GM21528 (cell line): Measurements from ENCODE around the gene NEUROD2.

Experiments
- ATAC-seq: cut with Tn5 transposase; IDR thresholded peaks from one replicate; pipeline ENCODE4 v1.9.1; 2021; ENCODE audit warnings: mild to moderate bottlenecking, moderate library complexity; ENCODE audit not compliant: unreplicated experiment, low FRiP score

NEUROD2 gene

DNA sequence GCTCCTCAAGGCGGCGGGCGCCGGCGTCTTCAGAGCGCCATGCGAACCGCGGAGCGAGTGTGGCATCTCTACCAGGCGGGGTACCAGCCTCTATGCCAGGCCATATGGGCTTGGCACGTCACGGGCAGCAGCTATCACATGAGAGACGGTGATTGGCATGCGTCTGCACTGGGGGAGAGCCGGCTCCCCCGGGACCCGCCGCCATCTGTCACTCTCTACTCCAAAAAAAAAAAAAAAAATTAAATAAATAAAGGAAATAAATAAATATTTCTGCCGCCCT lies at the start of gene NEUROD2:
Gene NEUROD2 (minus strand): TSS at position 70 of the 280 bp plus-strand sequence. CDS start 1,321 bp downstream, outside the sequence.
- ATAC-seq = no peak

DNA sequence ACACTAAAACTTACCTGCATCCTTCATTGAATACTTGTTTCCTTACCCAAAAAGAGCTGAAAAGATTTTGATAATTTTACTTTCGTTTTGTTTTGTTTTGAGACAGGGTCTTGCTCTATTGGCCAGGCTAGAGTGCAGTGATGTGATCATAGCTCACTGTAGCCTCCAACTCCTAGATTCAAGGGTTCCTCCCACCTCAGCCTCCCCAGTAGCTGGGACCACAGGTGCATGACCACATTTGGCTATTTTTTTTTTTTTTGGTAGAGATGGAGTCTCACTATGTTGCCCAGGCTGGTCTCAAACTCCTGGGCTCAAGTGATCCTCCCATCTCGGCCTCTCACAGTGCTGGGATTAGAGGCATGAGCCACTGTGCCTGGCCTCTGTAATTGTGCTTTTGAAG lies 47.4 kb upstream of the NEUROD2 start:
- ATAC-seq = no peak

DNA sequence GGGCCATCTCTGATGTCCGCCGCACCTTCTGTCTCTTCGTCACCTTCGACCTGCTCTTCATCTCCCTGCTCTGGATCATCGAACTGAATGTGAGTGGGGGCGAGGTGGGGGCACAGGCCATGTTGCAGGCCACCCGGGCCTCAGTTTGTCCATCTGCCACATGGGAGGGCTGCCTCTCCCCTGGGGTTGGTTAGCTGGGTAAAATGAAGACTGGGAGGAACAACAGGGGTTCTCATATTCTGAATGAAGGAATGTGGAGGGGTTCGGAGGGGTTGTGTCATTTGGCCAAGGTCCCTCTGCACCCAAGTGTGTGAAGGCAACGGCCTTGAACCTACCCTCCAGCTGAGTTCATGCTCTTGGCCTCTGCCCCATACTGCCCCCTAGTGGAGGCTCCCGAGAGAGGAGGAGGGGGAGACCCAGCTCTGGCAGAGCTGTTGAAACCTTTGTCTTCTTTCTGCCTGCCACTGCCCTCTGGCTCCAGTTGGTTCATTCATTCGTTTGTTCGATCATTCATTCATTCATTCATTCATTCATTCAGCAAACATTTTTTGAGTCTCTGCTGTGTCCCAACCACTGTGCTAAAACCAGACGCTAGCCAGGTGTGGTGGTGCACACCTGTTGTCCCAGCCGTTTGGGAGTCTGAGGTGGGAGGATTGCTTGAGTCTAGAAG lies 46.1 kb upstream of the NEUROD2 start:
- ATAC-seq = no peak

- no peak for ATAC-seq
Measured at GRCh38 chr17:39653316-39653661, 45.6 kb upstream of the NEUROD2 start.

DNA sequence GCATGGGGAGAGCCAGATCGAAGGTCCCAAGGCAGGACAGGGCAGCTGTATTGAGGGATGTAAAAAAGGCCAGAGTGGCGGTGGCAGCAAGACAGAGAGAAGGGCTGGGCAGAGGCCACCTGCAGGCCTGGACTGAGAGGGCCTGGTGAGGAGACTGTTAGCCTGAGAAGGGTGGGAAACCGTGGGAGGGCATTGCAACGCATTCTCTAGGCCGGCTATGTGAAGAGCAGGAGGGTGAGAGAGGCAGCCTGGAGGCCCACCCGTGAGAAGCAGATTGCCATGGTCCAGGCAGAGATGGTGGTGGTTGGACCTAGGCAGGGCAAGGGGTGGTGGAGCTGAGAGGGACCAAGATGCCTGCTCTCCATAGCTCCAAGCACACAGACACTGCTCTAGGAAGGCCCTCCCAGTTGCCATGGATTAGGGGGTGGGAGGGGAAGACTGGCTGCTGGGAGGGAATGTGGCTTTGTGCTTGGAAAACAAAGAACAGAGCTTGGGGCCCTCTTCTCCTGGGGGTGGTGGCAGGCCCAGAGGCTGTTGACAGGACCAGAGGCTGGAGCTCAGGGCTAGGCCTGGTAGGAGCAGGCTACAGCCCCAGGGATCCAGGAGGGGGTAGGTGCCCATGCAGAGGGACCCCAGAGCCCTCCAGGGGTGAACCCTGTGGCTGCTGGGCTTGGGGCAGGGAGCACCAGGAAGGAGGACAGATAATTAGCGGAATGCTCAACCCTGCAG lies 45.0 kb upstream of the NEUROD2 start:
- no peak for ATAC-seq

DNA sequence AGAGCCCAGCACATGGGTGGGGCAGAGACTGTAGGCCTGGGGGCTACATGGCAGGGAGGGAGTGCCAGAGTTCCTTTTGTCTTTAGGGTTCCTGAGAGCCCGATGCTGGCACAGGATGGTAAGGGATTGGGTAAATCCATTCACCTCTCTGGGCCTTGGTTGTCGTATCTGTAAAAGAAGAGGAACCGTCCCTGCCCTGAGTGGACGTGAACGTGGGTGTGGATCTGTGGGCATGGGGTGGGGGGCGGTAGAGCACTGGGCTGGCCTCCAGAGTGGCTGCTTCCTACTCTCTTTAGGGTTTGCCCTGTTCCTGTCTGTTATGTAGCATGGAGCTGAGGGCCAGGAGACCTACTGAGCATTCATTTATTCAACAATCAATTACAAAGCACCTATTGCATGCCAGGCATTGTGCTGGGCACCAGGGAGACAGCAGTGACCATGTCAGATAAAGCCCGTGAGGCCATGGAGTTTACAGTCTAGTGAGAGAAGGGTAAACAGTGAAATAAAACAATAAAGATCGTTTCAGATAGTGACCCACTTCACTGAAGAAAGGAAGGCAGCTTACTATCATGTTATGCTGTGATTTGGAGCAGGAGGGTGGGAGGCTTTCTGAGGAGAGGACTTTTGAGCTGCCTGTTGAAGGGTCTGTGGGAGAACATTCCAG lies 44.3 kb upstream of the NEUROD2 start:
- no peak for ATAC-seq

- no peak for ATAC-seq
Measured at GRCh38 chr17:39650121-39650579, 42.4 kb upstream of the NEUROD2 start.

GRCh38 chr17:39648616-39649366 lies 41.1 kb upstream of the NEUROD2 start:
- ATAC-seq = no peak

DNA sequence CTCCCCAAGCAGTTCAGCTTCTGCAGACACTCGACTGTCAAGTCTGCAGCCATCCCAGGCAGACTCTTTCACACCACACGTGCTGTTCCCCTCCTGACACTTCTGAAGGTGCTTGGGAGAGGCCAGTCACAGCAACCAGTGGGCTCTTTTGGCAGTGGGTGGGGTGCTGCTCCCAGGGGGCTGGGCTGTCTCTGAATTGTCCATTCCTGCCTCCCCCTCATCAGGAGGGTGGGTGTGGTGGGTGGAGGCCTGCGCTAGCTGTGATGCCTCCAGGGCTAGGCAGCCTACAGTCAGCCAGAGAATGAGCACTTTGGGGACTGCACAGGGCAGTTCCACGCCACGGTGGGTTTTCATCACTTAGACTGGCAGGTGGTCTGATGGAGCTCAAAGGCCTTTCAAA lies 39.5 kb upstream of the NEUROD2 start:
- no peak for ATAC-seq

- no peak for ATAC-seq
Measured at GRCh38 chr17:39643271-39643670, 35.6 kb upstream of the NEUROD2 start.

DNA sequence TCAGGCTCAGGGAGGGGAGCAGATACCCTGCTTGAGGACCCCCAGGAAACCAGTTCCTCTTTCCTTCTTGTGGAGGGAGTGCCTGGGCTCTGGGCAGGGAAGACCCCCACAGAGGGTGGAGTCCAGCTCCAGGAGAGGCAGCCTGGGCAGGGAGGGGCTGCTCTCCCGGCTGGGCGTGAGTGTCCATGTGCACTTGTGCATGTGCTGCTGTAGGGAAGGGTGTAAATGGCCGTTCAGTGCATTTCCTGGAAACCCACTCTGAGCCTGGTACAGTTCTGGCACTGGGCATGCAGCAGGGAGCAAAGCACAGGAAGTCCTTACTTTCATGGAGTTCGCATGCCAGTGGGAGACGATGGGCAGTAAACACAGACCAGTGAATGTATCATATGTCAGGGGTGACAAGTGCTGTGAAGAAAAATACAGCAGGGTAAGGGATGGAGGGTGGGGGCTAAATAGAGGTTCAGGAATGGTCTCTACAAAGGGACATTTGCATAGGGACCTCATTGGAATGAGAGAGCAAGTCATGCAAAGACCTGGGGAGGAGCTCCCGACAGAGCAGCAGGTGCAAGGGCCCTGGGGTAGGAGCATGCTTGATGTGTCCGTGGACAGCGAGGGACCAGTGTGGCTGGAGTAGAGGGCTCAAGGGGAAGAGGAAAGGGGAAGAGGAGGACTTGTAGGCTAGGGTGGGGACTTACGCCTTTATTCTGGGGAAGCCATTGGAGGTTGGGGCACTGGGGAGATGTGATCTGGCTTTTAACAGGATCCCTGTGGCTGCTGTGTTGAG lies 34.8 kb upstream of the NEUROD2 start:
- no peak for ATAC-seq

GRCh38 chr17:39641883-39642282 lies 34.2 kb upstream of the NEUROD2 start:
- no peak for ATAC-seq

DNA sequence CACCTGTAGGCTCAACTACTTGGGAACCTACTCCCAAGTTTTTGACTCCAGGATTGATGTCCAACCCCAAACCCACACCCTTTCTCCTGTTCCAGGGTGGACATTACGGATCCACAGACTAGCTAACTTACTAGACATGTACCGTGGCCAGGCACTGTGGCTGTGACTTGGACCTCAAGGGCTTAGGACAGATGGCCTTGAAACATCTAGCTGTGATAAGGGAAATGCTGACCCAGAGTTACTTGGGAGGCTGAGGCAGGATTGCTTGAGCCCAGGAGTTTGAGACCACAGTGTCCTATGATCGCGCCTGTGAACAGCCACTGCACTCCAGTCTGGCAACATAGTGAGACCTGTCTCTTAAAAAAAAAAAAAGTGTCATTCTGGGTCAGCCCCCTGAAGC lies 33.4 kb upstream of the NEUROD2 start:
- no peak for ATAC-seq

- ATAC-seq = no peak
Measured at GRCh38 chr17:39640591-39641031, 32.9 kb upstream of the NEUROD2 start.

- ATAC-seq = no peak
Measured at GRCh38 chr17:39639566-39640458, 32.1 kb upstream of the NEUROD2 start.

DNA sequence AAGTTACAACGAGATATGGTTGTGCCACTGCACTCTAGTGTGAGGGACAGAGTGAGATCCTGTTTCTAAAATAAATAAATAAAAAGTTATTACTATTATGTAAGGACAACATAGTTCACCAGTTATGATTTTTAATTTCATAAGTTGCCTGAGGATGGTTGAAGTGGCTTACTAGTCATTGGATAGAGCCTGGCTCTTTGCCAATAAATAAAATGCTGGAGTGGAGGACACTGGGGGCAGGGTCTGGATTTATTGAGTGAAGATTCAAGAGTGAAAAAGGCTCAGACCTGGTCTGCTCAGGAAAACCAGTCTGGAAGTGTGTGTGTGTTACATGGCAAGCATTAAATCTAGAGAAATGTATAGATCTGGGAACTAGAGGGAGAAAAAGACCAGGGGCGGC lies 31.3 kb upstream of the NEUROD2 start:
- no peak for ATAC-seq

GRCh38 chr17:39638317-39638716 lies 30.6 kb upstream of the NEUROD2 start:
- no peak for ATAC-seq

DNA sequence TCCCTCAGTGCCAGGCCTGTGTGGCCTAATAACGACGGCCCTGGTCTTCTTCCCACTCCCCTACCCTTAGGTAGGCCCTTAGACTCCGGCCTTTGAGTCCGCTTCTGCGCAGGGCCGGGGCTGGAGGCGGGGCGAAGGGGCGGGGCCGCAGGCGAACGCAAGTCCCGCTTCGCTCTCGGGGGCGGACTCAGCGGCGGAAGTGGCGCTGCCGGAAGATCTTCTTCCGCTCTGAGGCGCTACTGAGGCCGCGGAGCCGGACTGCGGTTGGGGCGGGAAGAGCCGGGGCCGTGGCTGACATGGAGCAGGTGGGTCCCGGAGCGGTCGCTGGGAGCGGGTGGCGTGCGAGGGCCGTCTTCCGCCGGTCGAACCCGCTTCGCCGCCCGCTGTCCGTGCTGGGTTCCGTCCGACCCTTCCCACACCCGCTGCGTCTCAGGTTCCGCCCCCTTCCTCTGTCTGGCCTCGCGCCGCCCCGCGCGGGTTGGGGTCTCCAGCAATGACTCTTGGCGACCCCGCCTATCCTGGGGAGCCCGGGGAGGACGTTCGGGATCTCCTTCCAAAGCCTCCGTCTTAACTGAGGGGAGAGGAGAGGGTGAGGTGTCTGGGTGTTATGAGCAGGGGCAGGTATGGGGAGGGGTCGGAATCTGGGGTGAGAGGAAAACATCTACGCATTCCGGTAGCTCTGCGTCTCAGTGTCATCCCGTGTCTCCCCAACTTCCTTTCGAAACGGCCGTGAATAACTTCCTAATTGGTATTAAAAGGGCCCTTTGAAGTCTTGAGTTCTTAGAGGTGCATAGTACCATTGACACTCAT lies 29.4 kb upstream of the NEUROD2 start, which contains the start of gene STARD3:
Gene STARD3 (plus strand): TSS at position 218 of the 810 bp plus-strand sequence. CDS start 16,388 bp downstream, outside the sequence.
- ATAC-seq = peak; percentile 74
